ENCODE results near the gene BTNL9.

DNA sequence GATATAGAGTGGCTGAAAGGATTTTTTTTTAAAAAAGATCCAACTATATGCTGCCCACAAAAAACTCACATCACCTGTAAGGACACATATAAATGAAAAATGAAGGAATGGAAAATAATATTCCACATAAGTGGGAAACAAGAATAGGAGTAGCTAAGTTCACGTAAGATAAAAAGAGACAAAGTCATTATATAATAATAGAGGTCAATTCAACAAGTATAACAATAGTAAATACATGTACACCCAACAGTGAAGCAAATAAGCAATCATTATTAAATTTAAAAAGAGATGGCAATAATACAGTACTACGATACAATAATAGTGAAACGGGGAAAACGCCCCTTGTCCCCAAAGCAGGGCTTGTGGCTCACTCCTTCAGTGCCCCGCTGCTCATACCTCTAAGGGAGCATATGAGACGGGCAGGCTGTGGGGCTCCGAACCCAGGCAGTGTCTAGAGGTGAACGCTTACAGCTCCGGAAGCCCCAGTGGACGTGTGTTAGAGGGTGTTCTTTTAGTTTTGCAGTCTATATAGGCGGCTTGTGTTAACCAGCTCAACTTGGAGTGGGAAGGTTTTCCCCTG, 12.5 kb upstream of the BTNL9 start:
- no peak for TF ChIP-seq CTCF (IDR thresholded peaks at IDR 0.05; ENCODE audit: insufficient read depth, low read length, poor library complexity, severe bottlenecking)
- TF ChIP-seq EZH2phosphoT487 (conservative IDR thresholded peaks at IDR 0.05; ENCODE audit: low read length) = no peak
